B cell (primary cell): ENCODE results near the gene NHLRC3.

Experiments
- EZH2 ChIP-seq: IDR thresholded peaks from 2 replicates; pipeline ENCODE4 v1.6.1; 2012; ENCODE audit warnings: borderline replicate concordance, low read depth, mild to moderate bottlenecking, moderate library complexity, low read length; ENCODE audit not compliant: insufficient read depth, poor library complexity, severe bottlenecking
- TF ChIP-seq, protein P1 (sequence below): fragments of 200-600 bp; IDR thresholded peaks from one replicate; pipeline ENCODE4 v1.8.0; 2022; ENCODE audit warnings: antibody characterized with exemption, mild to moderate bottlenecking

DNA sequence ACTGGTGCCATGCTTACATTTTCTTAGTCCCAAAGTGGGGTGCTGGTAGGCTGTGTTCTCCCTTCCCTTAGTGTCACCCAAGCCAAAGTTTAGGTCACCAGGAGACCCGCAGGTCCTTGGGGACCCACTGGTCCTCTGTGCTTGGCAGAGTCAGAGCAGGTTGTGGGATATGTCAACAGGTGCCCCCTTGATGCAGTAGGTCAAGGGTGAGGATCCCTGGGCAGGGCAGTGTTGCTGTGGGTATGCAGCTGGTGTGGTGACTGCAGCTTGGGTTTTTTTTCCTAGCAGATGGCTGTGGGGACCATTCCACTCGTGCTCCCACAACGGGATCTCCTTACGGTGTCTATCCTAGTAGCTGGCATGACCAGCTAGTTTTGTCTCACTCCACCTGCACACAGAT, 23.7 kb downstream of the NHLRC3 start:
- TF ChIP-seq, protein P1, sequence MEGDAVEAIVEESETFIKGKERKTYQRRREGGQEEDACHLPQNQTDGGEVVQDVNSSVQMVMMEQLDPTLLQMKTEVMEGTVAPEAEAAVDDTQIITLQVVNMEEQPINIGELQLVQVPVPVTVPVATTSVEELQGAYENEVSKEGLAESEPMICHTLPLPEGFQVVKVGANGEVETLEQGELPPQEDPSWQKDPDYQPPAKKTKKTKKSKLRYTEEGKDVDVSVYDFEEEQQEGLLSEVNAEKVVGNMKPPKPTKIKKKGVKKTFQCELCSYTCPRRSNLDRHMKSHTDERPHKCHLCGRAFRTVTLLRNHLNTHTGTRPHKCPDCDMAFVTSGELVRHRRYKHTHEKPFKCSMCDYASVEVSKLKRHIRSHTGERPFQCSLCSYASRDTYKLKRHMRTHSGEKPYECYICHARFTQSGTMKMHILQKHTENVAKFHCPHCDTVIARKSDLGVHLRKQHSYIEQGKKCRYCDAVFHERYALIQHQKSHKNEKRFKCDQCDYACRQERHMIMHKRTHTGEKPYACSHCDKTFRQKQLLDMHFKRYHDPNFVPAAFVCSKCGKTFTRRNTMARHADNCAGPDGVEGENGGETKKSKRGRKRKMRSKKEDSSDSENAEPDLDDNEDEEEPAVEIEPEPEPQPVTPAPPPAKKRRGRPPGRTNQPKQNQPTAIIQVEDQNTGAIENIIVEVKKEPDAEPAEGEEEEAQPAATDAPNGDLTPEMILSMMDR, result no peak
- no peak for TF ChIP-seq EZH2
